Brain microvascular endothelial cell (primary cell): Measurements from ENCODE around the gene CBX4.
A peak's percentile ranks its signal among the peaks of the same experiment; 100 is the strongest.

ENCODE experiments used
- DNase-seq: peaks from one replicate; pipeline ENCODE4 v3.0.0-alpha.2; 2020
- H3K27ac ChIP-seq: fragments of 250-450 bp; sonication (Bioruptor Pico); 2 replicates; pipeline ENCODE4 v1.5.1; 2020; ENCODE audit warnings: mild to moderate bottlenecking, moderate library complexity
- H3K27me3 ChIP-seq: fragments of 250-450 bp; sonication (Bioruptor Pico); replicated peaks from 2 replicates; pipeline ENCODE4 v1.5.1; 2020; ENCODE audit warnings: mild to moderate bottlenecking
- H3K36me3 ChIP-seq: fragments of 250-450 bp; sonication (Bioruptor Pico); replicated peaks from 2 replicates; pipeline ENCODE4 v1.5.1; 2020; ENCODE audit warnings: mild to moderate bottlenecking
- H3K4me3 ChIP-seq: 2 replicates; pipeline ENCODE4 v1.5.1; 2011; ENCODE audit warnings: low read depth, mild to moderate bottlenecking, control low read depth, low read length, moderate library complexity
- CTCF ChIP-seq: IDR thresholded peaks from 2 replicates; pipeline ENCODE4 v1.5.1; 2011; ENCODE audit warnings: low read depth, mild to moderate bottlenecking, moderate library complexity, low read length, control low read depth, inconsistent platforms; ENCODE audit errors: missing control alignments
- in situ Hi-C: cut with HindIII; loops from 2 replicates; pipeline ENCODE4 v1.10.0; 2017; ENCODE audit warnings: low sequenced_read_pairs, low pct_ligation_motif_present

Gene CBX4

GRCh38 chr17:79844869-79845600 is 5.8 kb upstream of the CBX4 start:
- TF ChIP-seq CTCF = peak; percentile 70
- no peak for DNase-seq
- in situ Hi-C loops = no loop called here
- Histone ChIP-seq H3K27ac (peak overlapping the region; percentile 26), H3K4me3 (no peak overlapping the region), H3K36me3 (no peaks in the 10 kb centered on the region), H3K27me3 (peaks cover 34% of the 10 kb centered on the region)

GRCh38 chr17:79843816-79844800 is 4.9 kb upstream of the CBX4 start:
- in situ Hi-C loops = no loop called here
- no peak overlapping the region for H3K27ac ChIP-seq
- H3K36me3 ChIP-seq = no peaks in the 10 kb centered on the region
- peak overlapping the region; percentile 52 for H3K4me3 ChIP-seq
- DNase-seq = no peak
- peaks cover 35% of the 10 kb centered on the region for H3K27me3 ChIP-seq
- no peak for TF ChIP-seq CTCF

- no peak for DNase-seq
- no peaks in the 10 kb centered on the region for H3K36me3 ChIP-seq
- H3K27ac ChIP-seq = no peak overlapping the region
- peaks cover 35% of the 10 kb centered on the region for H3K27me3 ChIP-seq
- in situ Hi-C loops = no loop called here
- no peak for TF ChIP-seq CTCF
- peak overlapping the region; percentile 52 for H3K4me3 ChIP-seq
Observed at GRCh38 chr17:79843474-79843815, 4.2 kb upstream of the CBX4 start.

GRCh38 chr17:79842656-79843473 is 3.6 kb upstream of the CBX4 start:
- in situ Hi-C loops = no loop called here
- peak overlapping the region; percentile 52 for H3K4me3 ChIP-seq
- H3K27me3 ChIP-seq = peaks cover 35% of the 10 kb centered on the region
- DNase-seq = no peak
- TF ChIP-seq CTCF = peak; percentile 30
- H3K36me3 ChIP-seq = no peaks in the 10 kb centered on the region
- H3K27ac ChIP-seq = no peak overlapping the region

GRCh38 chr17:79842136-79842655 is 3.0 kb upstream of the CBX4 start:
- Histone ChIP-seq H3K27me3 (peaks cover 35% of the 10 kb centered on the region), H3K27ac (no peak overlapping the region), H3K36me3 (no peaks in the 10 kb centered on the region), H3K4me3 (no peak overlapping the region)
- DNase-seq = no peak
- in situ Hi-C loops = no loop called here
- no peak for TF ChIP-seq CTCF
